ENCODE measurements around the gene NPIPA1.

GRCh38 chr16:14965328-14965727 lies 28.1 kb downstream of the NPIPA1 start:
- TF ChIP-seq CTCF (IDR thresholded peaks at IDR 0.05; ENCODE audit: insufficient read depth, low read length) = no peak
- TF ChIP-seq POLR2AphosphoS5 (IDR thresholded peaks at IDR 0.05; ENCODE audit: low read depth) = no peak
- TF ChIP-seq SPI1 (IDR thresholded peaks at IDR 0.05; ENCODE audit: borderline replicate concordance, low read depth) = no peak
- no peak for TF ChIP-seq GABPA (IDR thresholded peaks at IDR 0.05; ENCODE audit: low read depth)
- no peak for TF ChIP-seq REST (IDR thresholded peaks at IDR 0.05; ENCODE audit: insufficient replicate concordance, low read depth)
